HCT116 (cell line): ENCODE results near the gene RCOR3.

Experiments
- CTCF ChIP-seq, 3 experiments: fragments of 200-600 bp in 1 of 3; sonication (generic) in 1 of 3; IDR thresholded peaks in 2 of 3; conservative IDR thresholded peaks in 1 of 3; 2 replicates each; pipeline ENCODE4 v1.5.1; 2012 to 2017; ENCODE audit warnings: low read depth in 2 of 3, low read length in 2 of 3, antibody characterized with exemption in 1 of 3, borderline replicate concordance in 1 of 3, control low read depth in 1 of 3, mild to moderate bottlenecking in 1 of 3, mixed read lengths in 1 of 3, mixed run types in 1 of 3, moderate library complexity in 1 of 3; ENCODE audit not compliant: insufficient read depth in 1 of 3
- EZH2 ChIP-seq: fragments of 200-600 bp; sonication (generic); IDR thresholded peaks from 2 replicates; pipeline ENCODE4 v1.6.1; 2017; ENCODE audit warnings: antibody characterized with exemption, mixed run types
- EZH2phosphoT487 ChIP-seq: fragments of 200-600 bp; IDR thresholded peaks from 2 replicates; pipeline ENCODE4 v1.6.1; 2018; ENCODE audit warnings: antibody characterized with exemption, borderline replicate concordance
- POLR2A ChIP-seq: IDR thresholded peaks from 2 replicates; pipeline ENCODE4 v1.7.0; 2011; ENCODE audit warnings: borderline replicate concordance; ENCODE audit not compliant: insufficient read depth, insufficient read length; ENCODE audit errors: extremely low read depth
- SIN3A ChIP-seq: IDR thresholded peaks from 2 replicates; pipeline ENCODE4 v1.6.1; 2012; ENCODE audit warnings: low read depth
- ZNF274 ChIP-seq: fragments of 200-500 bp; sonication (Bioruptor generic); IDR thresholded peaks from 2 replicates; pipeline ENCODE4 v1.6.1; 2014; ENCODE audit warnings: mild to moderate bottlenecking, low read depth, low read length, inconsistent platforms
- TF ChIP-seq, protein P1 (sequence below): IDR thresholded peaks from 2 replicates; pipeline ENCODE4 v1.6.1; 2011; ENCODE audit warnings: mild to moderate bottlenecking, low read length, moderate library complexity; ENCODE audit not compliant: insufficient replicate concordance; ENCODE audit errors: extremely low read depth

- TF ChIP-seq POLR2A = no peak
- no peak for TF ChIP-seq ZNF274
- TF ChIP-seq CTCF (IDR thresholded peaks at IDR 0.05 in 2 of 3, conservative IDR thresholded peaks at IDR 0.05 in 1 of 3; ENCODE audit: borderline replicate concordance in 1 of 3, insufficient read depth in 1 of 3, low read depth in 2 of 3, low read length in 2 of 3) = no peak
- no peak for TF ChIP-seq EZH2phosphoT487
- TF ChIP-seq, protein P1, sequence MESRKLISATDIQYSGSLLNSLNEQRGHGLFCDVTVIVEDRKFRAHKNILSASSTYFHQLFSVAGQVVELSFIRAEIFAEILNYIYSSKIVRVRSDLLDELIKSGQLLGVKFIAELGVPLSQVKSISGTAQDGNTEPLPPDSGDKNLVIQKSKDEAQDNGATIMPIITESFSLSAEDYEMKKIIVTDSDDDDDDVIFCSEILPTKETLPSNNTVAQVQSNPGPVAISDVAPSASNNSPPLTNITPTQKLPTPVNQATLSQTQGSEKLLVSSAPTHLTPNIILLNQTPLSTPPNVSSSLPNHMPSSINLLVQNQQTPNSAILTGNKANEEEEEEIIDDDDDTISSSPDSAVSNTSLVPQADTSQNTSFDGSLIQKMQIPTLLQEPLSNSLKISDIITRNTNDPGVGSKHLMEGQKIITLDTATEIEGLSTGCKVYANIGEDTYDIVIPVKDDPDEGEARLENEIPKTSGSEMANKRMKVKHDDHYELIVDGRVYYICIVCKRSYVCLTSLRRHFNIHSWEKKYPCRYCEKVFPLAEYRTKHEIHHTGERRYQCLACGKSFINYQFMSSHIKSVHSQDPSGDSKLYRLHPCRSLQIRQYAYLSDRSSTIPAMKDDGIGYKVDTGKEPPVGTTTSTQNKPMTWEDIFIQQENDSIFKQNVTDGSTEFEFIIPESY = no peak
- TF ChIP-seq SIN3A = no peak
- TF ChIP-seq EZH2 = no peak
Observed at GRCh38 chr1:211332830-211333229, 73.7 kb downstream of the RCOR3 start.
